HG02884 (cell line): ENCODE data around the gene ZNF484.
"Not testable (repeated sequence)": the region's sequence is repeated elsewhere in the genome, so short reads cannot be mapped to it uniquely, and the experiment has no call there.

ENCODE experiments used
- ATAC-seq: cut with Tn5 transposase; IDR thresholded peaks from one replicate; pipeline ENCODE4 v1.9.1; 2021; ENCODE audit warnings: mild to moderate bottlenecking, moderate library complexity; ENCODE audit not compliant: unreplicated experiment

Gene ZNF484

DNA sequence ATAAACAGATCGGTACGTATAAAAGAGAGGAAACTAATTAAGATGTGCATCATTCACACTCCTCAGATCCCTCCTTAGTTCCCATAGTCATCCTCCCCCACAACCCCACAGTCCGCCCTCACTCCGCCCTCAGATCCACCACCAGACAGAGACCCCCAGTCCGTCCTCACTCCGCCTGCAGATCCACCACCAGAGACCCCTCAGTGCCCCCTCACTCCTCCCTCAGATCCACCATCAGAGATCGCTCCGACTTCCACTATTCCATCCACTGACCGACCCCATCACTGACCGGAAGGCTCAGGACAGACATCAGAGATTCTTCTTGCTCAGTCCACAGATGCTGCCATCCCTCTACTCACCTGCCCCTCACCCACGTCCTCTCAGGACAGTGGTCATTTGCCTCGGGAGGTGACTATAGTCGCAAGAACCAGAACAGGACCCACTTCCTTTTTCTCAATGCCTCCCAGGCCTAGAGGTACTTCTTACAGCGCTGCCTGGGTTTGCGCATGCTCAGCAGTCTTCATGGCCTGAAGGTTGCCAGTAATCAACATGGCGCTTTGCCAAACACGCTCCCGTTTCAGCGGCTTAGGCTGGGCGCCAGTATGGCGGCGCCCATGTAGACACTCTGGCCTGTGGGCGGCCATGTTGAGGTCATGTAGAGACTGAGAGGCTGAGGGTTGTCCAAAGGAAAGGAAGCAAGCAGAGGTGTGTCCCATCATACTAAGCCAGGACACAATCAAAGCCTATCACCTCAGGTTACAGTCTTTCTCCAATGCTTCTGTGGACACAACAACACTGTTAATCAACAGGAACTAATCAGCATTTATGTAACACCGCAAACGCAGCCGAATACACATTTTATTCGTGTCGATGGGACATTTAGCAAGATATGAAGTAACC lies at the start of gene ZNF484:
TSS of gene ZNF484 (minus strand) at position 508 of the 900 bp plus-strand sequence. CDS start 3,009 bp downstream, outside the sequence.
- peak; percentile 99 for ATAC-seq

- no peak for ATAC-seq
Measured at GRCh38 chr9:92920437-92920836, 42.6 kb upstream of the ZNF484 start.

- no peak for ATAC-seq
Measured at GRCh38 chr9:92917176-92917800, 39.5 kb upstream of the ZNF484 start.

DNA sequence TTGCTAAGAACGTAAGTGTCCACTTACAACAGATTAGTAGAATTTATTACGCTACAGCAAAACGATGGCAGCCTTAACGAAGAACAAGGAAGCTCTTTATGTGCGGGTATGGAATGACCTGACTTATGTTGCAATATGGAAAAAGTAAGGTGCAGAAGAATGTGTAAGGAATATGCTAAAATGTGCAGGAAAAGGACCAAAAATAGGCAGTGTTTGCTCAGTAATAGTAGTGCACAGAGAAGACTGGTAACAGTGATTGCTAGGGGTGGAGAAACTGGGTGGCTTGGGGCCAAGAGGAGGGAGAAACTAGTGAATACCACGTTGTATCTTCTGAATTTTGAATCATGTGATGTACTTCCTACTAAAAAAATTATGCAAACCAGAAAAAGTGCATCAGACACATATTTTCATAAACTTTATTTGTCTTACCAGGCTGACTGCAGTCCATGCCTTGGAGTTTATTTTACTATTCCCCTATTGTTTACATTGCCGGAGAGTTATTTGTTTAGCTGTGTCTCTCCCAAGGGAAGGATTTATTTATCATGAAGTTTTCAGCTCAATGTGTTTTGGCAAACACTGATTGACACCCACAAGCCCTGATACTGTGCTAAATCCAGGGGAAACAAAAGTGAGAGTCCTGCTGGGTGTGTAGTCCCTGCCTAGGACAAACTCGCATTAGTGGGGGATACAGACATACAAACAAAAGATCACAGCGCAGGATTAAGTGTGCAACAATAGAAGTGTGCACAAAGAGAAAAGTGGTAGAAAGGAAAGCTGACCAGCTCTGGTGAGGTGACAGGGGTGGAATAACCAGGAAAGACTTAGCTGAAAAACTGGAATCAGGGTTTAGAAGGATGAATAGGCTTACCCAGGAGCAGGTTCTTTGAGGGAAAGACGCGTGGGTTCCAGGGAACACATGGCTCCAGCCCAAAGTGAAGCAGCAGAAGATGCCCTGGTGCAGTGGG lies 34.0 kb upstream of the ZNF484 start:
- ATAC-seq, result no peak

DNA sequence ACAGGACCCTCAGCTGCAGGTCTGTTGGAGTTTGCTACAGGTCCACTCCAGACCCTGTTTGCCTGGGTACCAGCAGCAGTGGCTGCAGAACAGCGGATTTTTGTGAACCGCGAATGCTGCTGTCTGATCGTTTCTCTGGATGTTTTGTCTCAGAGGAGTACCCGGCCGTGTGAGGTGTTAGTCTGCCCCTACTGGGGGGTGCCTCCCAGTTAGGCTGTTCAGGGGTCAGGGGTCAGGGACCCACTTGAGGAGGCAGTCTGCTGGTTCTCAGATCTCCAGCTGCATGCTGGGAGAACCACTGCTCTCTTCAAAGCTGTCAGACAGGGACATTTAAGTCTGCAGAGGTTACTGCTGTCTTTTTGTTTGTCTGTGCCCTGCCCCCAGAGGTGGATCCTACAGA lies 27.3 kb upstream of the ZNF484 start:
- not testable (repeated sequence) for ATAC-seq

GRCh38 chr9:92897323-92897722 lies 19.5 kb upstream of the ZNF484 start:
- no peak for ATAC-seq

GRCh38 chr9:92895812-92896436 lies 18.1 kb upstream of the ZNF484 start:
- no peak for ATAC-seq

DNA sequence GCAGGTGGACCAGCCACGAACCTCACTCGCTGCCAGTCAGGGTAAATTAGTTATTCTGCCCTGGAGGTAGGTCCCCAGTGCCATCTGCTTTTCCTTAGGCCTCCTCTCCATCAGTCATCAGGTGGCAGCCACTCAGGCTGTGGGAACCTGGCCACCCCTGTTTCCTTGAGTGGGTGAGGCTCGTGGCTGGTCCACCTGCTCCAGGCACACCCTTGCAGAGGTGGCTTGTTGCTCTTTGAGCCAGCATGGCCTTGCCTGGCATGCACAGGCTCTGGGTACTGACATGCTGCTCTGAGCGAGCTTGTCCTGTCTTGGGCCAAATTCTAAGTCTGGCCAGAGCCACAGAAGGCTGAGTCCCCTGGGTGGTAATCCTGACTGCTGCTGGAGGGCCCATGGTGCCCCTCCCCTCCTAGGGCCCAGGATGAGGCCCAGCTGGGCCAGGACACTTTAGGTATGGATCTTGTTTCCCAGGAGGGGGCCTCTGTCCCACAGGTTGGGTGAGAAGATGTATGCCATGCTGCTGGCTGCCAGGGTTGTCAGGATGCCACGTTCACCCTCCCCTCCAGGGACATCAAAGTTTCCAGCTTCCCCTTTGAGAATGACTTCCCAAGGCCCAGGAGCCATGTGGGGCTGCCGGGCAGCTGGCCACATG lies 17.0 kb upstream of the ZNF484 start:
- no peak for ATAC-seq

DNA sequence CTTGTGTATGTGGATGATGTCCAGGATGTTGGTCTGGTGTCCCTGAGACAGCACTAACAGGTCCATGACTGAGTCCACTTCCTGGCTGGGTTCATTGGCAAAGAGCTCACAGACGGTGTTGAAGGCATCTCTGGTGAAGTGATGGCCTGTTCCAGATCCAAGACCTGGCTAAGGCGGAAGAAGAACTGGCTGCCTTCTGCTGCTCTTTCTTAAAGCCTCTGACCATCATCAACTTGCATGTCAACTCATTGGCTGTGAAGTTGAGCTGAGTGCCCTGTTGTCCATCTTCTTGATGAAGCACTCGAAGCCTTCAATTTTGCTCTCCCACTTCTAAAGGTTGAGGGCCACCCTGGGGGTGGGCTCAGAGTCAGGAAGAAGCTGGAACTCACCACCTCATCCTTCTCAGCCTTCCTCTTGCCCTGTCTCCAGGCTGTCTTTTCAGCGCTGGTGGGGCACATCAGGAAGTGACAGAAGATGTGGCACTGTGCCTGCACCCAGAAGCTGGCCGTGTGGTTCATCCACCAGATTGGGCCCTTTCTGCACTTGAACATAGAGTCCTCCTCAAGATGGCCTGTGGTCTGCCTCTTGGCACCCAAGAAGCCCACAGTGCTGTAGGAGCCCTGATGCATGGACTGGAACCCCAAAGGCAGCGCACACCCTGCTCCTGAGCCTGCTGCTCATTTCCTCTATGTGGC lies 16.2 kb upstream of the ZNF484 start:
- not testable (repeated sequence) for ATAC-seq

- not testable (repeated sequence) for ATAC-seq
Measured at GRCh38 chr9:92892276-92892675, 14.4 kb upstream of the ZNF484 start.

GRCh38 chr9:92890761-92891160 lies 12.9 kb upstream of the ZNF484 start:
- ATAC-seq, result no peak

GRCh38 chr9:92887880-92888338 lies 10.1 kb upstream of the ZNF484 start:
- ATAC-seq, result no peak

DNA sequence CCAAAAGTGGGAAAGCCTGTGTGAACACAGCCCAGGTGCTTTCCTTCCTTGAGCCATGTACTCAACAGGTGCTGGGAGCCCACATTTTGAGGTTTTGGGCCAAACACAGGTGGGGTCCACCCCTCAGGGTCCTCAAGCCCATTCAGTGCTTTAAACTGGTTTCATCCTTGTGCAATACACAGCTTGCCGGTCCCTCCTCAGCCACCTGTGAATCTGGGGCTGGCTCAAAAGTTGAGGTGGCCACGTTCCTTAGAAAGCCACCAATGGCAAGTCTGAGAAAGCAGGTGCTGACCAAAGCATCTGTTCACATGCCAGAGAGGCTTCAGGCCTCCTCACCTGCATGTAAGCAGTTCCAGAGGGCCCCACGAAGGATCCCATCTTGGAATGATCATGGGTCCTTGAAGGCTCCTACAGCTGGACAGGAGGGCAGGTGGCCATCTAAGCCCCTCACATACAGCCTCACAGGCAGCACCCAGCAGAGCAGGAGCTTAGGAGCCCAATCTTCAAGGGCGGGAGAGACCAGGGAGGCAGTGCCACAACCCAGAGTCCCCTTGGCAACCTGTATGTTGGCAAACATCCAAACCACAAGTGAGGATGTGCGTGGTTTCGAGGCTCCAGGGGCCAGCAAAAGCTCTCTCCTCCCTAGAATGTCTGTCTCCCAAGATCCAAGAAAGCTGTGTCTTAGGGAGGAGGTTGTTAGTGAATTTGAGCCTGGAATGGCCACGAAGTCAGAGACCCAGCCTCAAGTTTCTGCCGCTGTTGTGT lies 9.2 kb upstream of the ZNF484 start:
- ATAC-seq, result not testable (repeated sequence)

DNA sequence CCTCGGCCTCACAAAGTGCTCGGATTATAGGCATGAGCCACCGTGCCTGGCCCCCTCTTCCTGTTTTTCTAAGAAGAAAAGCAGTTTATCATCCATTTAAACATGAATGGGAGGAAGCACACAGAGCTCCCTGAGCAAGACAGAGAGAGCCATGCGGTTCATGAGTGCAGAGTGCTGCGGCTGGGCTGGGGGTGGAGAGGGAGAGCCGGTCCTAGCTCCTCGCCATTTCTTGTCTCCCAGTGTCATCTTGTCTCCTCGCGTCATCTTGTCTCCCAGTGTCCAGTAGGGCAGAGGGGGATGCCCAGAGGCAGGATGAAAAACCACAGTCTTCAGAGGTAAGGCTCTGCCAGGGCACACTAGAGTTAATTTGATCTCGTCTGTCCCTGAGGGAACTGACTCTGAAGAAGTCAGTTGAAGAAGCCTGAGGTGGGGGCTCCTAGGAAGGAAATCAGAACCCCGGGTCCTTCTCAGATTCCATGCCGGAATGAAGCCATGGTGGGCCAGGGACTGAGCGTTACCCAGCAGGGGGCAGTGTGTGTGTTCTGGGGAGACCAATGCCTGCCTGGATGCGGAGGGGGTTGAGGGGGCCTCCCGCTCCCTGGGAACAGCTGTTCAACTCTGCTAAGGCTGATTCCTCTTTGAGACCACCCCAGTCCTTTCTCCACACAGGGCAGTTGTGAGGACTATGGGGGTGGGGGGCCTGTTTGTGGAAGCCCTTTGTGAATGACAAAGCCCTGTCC lies 6.0 kb upstream of the ZNF484 start:
- ATAC-seq, result not testable (repeated sequence)

- no peak for ATAC-seq
Measured at GRCh38 chr9:92882276-92882675, 4.4 kb upstream of the ZNF484 start.

GRCh38 chr9:92875373-92875772 lies 2.5 kb downstream of the ZNF484 start:
- ATAC-seq, result no peak

- ATAC-seq, result no peak
Measured at GRCh38 chr9:92870289-92870688, 7.5 kb downstream of the ZNF484 start.

DNA sequence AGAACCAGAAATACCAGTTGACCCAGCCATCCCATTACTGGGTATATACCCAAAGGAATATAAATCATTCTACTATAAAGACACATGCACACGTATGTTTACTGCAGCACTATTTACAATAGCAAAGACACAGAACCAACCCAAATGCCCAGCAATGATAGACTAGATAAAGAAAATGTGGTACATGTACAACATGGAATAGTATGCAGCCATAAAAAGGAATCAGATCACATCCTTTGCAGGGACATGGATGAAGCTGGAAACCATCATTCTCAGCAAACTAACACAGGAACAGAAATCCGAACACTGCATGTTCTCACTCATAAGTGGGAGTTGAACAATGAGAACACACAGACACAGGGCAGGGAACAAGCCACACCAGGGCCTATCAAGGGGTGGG lies 11.2 kb downstream of the ZNF484 start:
- not testable (repeated sequence) for ATAC-seq
